NCI-H748 (cell line): ENCODE results near the gene MMP1.
A peak's percentile ranks its signal among the peaks of the same experiment; 100 is the strongest.

Experiments
- DNase-seq: peaks from one replicate; lab custom pipeline; 2025; ENCODE audit not compliant: unreplicated experiment; lab: John Stamatoyannopoulos, UW

The MMP1 gene

GRCh38 chr11:102798012-102798746 lies at the start of gene MMP1:
TSS of gene MMP1 (minus strand) at chr11:102798160. CDS start at chr11:102798092, 68 bp downstream.
- no peak for DNase-seq

- no peak for DNase-seq
Observed at GRCh38 chr11:102846292-102846691, 48.3 kb upstream of the MMP1 start.

- no peak for DNase-seq
Observed at GRCh38 chr11:102843489-102843888, 45.5 kb upstream of the MMP1 start, which contains the start of gene MMP3. TSS of gene MMP3 (minus strand) at chr11:102843609. CDS start at chr11:102843546, 63 bp downstream.

GRCh38 chr11:102842930-102843329 lies 45.0 kb upstream of the MMP1 start:
- no peak for DNase-seq

- DNase-seq, result peak; percentile 69
Observed at GRCh38 chr11:102840018-102840417, 42.1 kb upstream of the MMP1 start.

DNA sequence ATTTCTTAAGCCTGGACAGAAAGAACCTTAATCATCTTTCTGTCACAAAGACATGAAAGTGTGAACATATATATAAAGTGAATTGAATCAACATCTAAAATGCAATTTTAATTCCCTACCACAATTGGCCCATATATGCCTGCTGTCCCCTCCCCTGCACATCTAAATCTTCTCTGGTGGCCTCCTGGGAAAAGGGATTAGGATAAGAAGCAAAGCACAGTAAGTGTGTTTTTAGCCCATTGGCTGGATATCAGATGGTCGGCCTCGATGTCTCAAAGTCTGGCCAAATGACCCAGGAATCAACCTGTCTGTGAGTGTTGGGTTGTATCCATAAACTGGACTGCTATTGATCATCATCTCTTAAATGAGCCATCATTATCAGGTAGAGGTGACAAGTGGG lies 39.7 kb upstream of the MMP1 start:
- no peak for DNase-seq

GRCh38 chr11:102837156-102837555 lies 39.2 kb upstream of the MMP1 start:
- no peak for DNase-seq

GRCh38 chr11:102836290-102836875 lies 38.4 kb upstream of the MMP1 start:
- peak; percentile 73 for DNase-seq

DNA sequence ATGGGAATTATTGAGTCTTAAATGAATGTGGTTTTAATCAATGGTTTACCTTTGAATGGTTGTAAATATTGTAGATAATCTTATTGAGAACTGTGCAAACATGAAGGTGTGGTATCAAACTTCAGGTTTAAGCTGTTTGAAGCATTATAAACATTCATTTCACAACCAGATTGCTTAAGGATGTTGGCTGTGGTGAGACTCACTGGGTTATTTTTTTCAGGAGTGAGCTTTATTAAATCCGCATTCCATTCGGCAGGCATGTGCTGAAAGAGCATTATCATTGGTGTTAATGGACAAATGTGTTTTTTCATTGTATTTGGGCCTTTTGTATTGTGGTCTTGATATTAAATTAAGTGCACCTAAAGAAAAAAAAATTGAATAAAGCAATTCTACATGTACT lies 35.8 kb upstream of the MMP1 start:
- DNase-seq, result no peak

DNA sequence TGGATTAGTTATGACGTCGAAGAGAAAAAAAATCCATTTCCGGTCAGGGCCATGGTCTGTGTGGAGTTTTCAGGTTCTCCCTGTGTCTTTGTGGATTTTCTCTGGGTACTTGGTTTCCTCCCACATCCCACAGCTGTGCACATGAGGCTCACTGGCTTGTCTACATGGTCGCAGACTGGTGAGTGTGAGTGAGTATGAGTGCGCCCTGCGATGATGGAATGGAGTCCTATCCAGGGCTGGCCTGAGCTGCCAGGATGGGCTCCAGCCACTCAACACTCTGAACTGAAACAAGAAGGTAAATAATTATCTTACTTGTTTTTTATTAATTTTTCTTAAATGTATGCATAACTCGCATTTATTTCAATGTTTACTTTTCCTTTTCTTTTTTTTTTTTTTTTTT lies 34.7 kb upstream of the MMP1 start:
- no peak for DNase-seq

- no peak for DNase-seq
Observed at GRCh38 chr11:102831489-102832440, 33.8 kb upstream of the MMP1 start.

DNA sequence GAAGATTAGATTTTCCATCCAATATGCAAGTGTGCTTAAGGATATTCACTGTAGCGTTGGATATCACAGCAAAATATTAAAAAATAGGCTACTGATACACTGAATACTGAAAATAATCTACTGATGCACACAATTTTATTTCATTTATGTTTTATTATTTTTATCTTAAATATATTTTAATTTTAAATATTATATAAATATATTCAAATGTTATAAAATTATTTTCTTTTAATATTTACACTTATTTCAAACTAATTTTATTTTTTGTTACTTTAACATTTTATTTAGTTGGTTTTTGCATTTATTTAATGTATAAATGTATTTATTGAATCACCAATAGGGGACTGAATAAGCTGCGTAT lies 33.1 kb upstream of the MMP1 start:
- DNase-seq, result no peak

DNA sequence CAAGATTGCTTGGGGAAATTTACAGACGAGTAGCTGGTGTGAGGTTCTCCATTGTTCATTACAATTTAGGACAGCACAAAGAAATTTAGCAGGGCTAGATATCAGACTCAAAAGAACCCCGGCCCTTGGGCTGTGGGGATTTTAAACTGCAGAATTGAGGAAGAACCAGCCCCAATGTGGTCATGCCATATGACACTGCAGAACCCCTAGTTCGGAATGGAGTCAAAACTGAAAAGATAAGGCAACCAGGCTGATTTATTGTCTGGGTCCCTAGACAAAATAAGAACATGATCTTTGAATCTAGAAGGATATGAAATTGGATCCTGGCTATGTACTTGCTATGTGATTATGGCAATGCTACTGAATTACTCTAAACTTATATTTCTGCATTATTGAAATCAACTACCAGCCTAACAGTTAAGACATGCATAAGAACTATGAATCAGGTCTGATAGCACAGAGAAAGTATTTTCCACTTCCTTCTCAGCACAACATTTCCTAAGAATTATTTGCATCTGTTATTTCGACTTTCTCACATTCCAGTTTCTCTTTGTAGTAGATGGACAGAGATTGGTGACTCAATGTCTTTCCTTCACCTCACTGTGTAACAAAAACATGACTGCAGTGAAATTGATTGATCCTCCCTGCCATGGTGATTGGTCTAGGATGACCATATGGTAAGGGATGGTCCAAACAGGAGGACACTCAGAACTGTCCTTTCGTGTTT lies 32.2 kb upstream of the MMP1 start:
- DNase-seq, result no peak

DNA sequence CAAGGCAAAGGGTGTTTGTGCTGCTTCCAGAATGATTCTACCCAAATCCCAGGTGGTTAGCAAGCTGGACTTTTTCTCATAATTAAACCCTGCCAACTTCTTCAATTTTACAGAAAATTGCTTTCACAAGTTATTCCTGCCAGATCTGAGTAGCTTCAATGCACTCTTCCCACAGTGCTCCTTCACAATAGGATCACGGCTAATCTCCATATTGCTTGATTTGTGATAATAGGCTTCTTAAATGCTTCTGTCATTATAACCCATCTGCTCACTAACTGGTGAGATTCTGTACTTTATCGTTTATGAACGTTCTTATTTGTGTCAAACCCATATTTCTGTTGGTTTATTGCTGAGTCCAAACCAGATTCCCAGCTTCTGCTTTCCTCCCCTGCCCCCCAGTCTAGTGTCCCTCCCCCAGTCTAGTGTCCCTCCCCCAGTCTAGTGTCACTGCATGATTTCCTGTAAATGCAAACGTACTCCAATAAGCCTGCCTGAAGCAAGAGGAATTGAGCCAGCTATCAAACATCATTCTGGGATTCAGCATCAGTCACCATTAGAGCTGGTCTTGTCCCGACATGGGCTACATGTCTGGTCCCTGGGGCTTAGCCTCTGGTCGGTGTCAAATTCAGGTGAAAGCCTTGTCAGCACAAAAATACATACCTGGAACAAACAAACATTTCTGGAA lies 31.5 kb upstream of the MMP1 start:
- no peak for DNase-seq

GRCh38 chr11:102824556-102824955 lies 26.6 kb upstream of the MMP1 start:
- DNase-seq, result no peak

GRCh38 chr11:102819491-102819890 lies 21.5 kb upstream of the MMP1 start:
- no peak for DNase-seq

- DNase-seq, result no peak
Observed at GRCh38 chr11:102813484-102813883, 15.5 kb upstream of the MMP1 start.

DNA sequence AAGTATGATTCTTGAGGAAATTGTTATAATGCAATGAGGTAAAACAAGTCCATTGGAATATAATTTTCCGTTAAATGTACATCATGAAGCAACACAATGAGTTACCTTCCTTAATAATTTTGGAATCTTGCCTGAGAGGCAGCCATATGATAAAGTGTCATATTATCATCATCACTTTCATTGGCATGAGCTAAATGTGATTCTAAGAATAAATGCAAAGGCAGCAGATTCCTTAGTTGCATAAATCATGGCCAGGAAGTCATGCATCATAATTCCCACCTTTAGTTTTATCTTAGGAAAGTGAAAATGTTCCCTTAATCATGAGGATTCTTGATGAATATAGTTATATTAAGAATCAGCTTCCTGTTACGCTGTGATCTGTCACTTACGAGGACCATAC lies 14.2 kb upstream of the MMP1 start:
- DNase-seq, result no peak

GRCh38 chr11:102810950-102811660 lies 13.1 kb upstream of the MMP1 start:
- peak; percentile 46 for DNase-seq

DNA sequence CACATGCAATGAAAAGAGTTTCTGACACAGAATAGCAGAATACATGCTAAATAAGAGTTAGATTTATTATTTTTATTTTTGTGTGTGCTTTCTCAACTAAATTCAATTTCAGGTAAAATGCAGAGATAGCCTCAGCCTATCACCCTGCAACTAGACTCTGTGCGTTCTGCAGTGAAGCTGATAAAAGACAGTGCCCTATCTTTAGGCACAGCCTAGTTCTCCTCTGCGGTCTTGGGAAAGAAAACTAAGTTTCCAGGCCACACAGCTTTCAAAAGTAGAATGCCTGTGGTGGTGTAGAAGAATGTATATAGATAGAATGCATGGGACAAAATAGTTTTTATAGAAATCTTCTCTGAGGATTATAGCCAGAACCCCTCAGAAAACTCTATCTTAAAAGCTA lies 12.0 kb upstream of the MMP1 start:
- no peak for DNase-seq
